Measurements from ENCODE around the gene CRTC2.
A peak's percentile ranks its signal among the peaks of the same experiment; 100 is the strongest.

The CRTC2 gene

DNA sequence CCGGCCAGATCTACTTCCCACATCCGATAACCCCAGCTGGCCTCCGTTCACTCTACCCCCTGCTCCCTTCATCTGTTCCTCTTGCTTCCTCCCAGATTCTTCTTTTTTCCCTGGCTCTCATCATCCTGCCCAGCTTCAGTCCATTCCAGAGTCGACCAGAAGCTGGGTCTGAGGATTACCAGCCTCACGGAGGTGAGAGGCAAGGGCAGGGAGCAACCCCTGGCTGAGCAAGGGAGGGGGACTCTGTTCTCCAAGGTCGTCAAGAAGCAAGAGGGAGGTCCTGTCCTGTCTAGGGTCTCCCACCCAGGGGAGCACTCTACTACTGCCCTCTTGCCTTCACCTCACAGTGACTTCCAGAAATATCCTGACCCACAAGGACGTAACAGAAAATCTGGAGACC lies 15.1 kb upstream of the CRTC2 start:
- Histone ChIP-seq H2AFZ (ENCODE audit: low read length) (no peak overlapping the region), H3K9me3 (ENCODE audit: low read length) (no peaks in the 10 kb centered on the region), H4K20me1 (ENCODE audit: insufficient read depth, low read length) (no peaks in the 10 kb centered on the region), H3K9me2 (ENCODE audit: low read depth, low read length) (no peaks in the 10 kb centered on the region), H3K27me3 (ENCODE audit: insufficient read depth, low read length) (no peaks in the 10 kb centered on the region), H3K79me2 (ENCODE audit: insufficient read depth, low read length) (peaks cover 19% of the 10 kb centered on the region), H3F3A (ENCODE audit: insufficient read depth, low read length) (peaks cover 4% of the 10 kb centered on the region; the same call in 1 of the 2 replicates), H3K4me2 (ENCODE audit: low read length) (no peak overlapping the region), H3K4me3 (ENCODE audit: low read depth, low read length, poor library complexity, severe bottlenecking) (no peak overlapping the region), H3K4me1 (ENCODE audit: insufficient read depth, low read length, severe bottlenecking) (peaks cover 37% of the 10 kb centered on the region), H3K9ac (ENCODE audit: low read length) (no peak overlapping the region), H3K27ac (ENCODE audit: low read depth, low read length, poor library complexity, severe bottlenecking) (no peak overlapping the region), H3K36me3 (ENCODE audit: insufficient read depth, low read length) (peaks cover 39% of the 10 kb centered on the region)
- TF ChIP-seq EZH2 (IDR thresholded peaks at IDR 0.05; ENCODE audit: borderline replicate concordance, low read length), result no peak
- no peak for TF ChIP-seq CTCF (IDR thresholded peaks at IDR 0.05; ENCODE audit: low read length)

GRCh38 chr1:153973071-153973470 lies 14.7 kb upstream of the CRTC2 start:
- Histone ChIP-seq H3K9me3 (ENCODE audit: low read length) (no peaks in the 10 kb centered on the region), H3K79me2 (ENCODE audit: insufficient read depth, low read length) (peaks cover 19% of the 10 kb centered on the region), H3K9me2 (ENCODE audit: low read depth, low read length) (no peaks in the 10 kb centered on the region), H3K27ac (ENCODE audit: low read depth, low read length, poor library complexity, severe bottlenecking) (peak overlapping the region; percentile 42), H3K4me3 (ENCODE audit: low read depth, low read length, poor library complexity, severe bottlenecking) (no peak overlapping the region), H3K36me3 (ENCODE audit: insufficient read depth, low read length) (peaks cover 39% of the 10 kb centered on the region), H3K27me3 (ENCODE audit: insufficient read depth, low read length) (no peaks in the 10 kb centered on the region), H2AFZ (ENCODE audit: low read length) (no peak overlapping the region), H3F3A (ENCODE audit: insufficient read depth, low read length) (peaks cover 4% of the 10 kb centered on the region; the same call in 1 of the 2 replicates), H3K9ac (ENCODE audit: low read length) (no peak overlapping the region), H3K4me2 (ENCODE audit: low read length) (no peak overlapping the region), H3K4me1 (ENCODE audit: insufficient read depth, low read length, severe bottlenecking) (peaks cover 37% of the 10 kb centered on the region), H4K20me1 (ENCODE audit: insufficient read depth, low read length) (no peaks in the 10 kb centered on the region)
- TF ChIP-seq EZH2 (IDR thresholded peaks at IDR 0.05; ENCODE audit: borderline replicate concordance, low read length) (no peak), CTCF (IDR thresholded peaks at IDR 0.05; ENCODE audit: low read length) (no peak)

DNA sequence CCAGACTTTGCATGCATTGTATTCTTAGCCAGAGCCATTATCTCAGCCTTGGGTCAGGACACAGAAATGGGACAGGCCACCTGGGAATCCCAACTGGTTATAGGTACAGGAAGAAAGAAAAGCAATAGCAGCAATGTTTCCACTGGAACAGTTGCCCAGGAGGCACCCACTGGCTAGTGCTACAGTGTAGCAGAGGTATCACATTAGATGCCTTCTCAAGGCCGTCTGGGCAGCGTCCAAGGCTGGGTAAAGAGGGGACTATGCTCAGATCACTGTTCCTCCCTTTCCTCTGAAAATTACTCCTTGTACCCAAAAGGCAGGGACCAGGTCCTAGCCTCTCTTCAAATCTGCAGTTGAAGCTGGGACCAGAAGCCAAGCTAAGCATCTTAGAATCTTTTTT lies 11.9 kb upstream of the CRTC2 start:
- no peak for TF ChIP-seq CTCF (IDR thresholded peaks at IDR 0.05; ENCODE audit: low read length)
- no peak for TF ChIP-seq EZH2 (IDR thresholded peaks at IDR 0.05; ENCODE audit: borderline replicate concordance, low read length)

More for the DNA sequence above, 11.9 kb upstream of the CRTC2 start:
- Histone ChIP-seq H3F3A (ENCODE audit: insufficient read depth, low read length) (peaks cover 4% of the 10 kb centered on the region; the same call in 1 of the 2 replicates), H3K79me2 (ENCODE audit: insufficient read depth, low read length) (peaks cover 4% of the 10 kb centered on the region; the same call in 1 of the 2 replicates), H3K36me3 (ENCODE audit: insufficient read depth, low read length) (peaks cover 29% of the 10 kb centered on the region), H3K9ac (ENCODE audit: low read length) (no peak overlapping the region), H3K27ac (ENCODE audit: low read depth, low read length, poor library complexity, severe bottlenecking) (no peak overlapping the region), H2AFZ (ENCODE audit: low read length) (no peak overlapping the region), H3K4me2 (ENCODE audit: low read length) (no peak overlapping the region), H4K20me1 (ENCODE audit: insufficient read depth, low read length) (no peaks in the 10 kb centered on the region), H3K9me2 (ENCODE audit: low read depth, low read length) (no peaks in the 10 kb centered on the region), H3K27me3 (ENCODE audit: insufficient read depth, low read length) (no peaks in the 10 kb centered on the region), H3K9me3 (ENCODE audit: low read length) (no peaks in the 10 kb centered on the region), H3K4me3 (ENCODE audit: low read depth, low read length, poor library complexity, severe bottlenecking) (no peak overlapping the region), H3K4me1 (ENCODE audit: insufficient read depth, low read length, severe bottlenecking) (peaks cover 37% of the 10 kb centered on the region)
